ENCODE measurements around the gene RNU1-1.
"Not testable (repeated sequence)": the region's sequence is repeated elsewhere in the genome, so short reads cannot be mapped to it uniquely, and the experiment has no call there.

- TF ChIP-seq CTCF (IDR thresholded peaks at IDR 0.05); PRRX2 (CRISPR knock-in tag; IDR thresholded peaks at IDR 0.05); NR1H2 (CRISPR knock-in tag; IDR thresholded peaks at IDR 0.05); MAX (CRISPR knock-in tag; IDR thresholded peaks at IDR 0.05); ZBTB21 (CRISPR knock-in tag; IDR thresholded peaks at IDR 0.05; ENCODE audit: borderline replicate concordance); ZNF512 (CRISPR knock-in tag; IDR thresholded peaks at IDR 0.05; ENCODE audit: borderline replicate concordance); ESRRA (CRISPR knock-in tag; IDR thresholded peaks at IDR 0.05; ENCODE audit: borderline replicate concordance); USF2 (CRISPR knock-in tag; IDR thresholded peaks at IDR 0.05); ATF2 (CRISPR knock-in tag; IDR thresholded peaks at IDR 0.05; ENCODE audit: borderline replicate concordance, low read depth); NR2C2 (CRISPR knock-in tag; IDR thresholded peaks at IDR 0.05); CBFB (CRISPR knock-in tag; IDR thresholded peaks at IDR 0.05; ENCODE audit: low read depth); NR3C1 (CRISPR knock-in tag; conservative IDR thresholded peaks at IDR 0.05; ENCODE audit: low read depth); TEAD1 (CRISPR knock-in tag; IDR thresholded peaks at IDR 0.05): not testable (repeated sequence)
These were observed 30.2 kb downstream of the RNU1-1 start for GRCh38 chr1:16483639-16484500.

All from WTC11 (cell line).